Central memory CD4-positive, alpha-beta T cell (primary cell): ENCODE data around the gene CETP.

Source experiments
- DNase-seq: peaks from one replicate; pipeline ENCODE4 v3.0.0; 2022

Gene CETP

GRCh38 chr16:57025941-57026777 lies 64.4 kb downstream of the CETP start:
- no peak for DNase-seq

DNA sequence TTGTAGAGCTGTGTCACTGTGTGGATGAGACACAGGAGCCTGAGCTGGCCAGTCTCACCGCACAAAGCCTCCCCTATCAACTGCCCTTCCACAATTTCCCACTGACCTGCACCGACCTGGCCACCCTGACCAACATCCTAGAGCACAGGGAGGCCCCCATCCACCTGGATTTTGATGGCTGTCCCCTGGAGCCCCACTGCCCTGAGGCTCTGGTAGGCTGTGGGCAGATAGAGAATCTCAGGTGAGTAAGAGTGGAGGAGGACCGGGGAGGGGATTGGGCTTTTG lies 65.0 kb downstream of the CETP start:
- no peak for DNase-seq

- no peak for DNase-seq
These were observed 65.3 kb downstream of the CETP start for GRCh38 chr16:57027067-57027466.

- DNase-seq: no peak
These were observed 66.3 kb downstream of the CETP start for GRCh38 chr16:57028086-57028485.

DNA sequence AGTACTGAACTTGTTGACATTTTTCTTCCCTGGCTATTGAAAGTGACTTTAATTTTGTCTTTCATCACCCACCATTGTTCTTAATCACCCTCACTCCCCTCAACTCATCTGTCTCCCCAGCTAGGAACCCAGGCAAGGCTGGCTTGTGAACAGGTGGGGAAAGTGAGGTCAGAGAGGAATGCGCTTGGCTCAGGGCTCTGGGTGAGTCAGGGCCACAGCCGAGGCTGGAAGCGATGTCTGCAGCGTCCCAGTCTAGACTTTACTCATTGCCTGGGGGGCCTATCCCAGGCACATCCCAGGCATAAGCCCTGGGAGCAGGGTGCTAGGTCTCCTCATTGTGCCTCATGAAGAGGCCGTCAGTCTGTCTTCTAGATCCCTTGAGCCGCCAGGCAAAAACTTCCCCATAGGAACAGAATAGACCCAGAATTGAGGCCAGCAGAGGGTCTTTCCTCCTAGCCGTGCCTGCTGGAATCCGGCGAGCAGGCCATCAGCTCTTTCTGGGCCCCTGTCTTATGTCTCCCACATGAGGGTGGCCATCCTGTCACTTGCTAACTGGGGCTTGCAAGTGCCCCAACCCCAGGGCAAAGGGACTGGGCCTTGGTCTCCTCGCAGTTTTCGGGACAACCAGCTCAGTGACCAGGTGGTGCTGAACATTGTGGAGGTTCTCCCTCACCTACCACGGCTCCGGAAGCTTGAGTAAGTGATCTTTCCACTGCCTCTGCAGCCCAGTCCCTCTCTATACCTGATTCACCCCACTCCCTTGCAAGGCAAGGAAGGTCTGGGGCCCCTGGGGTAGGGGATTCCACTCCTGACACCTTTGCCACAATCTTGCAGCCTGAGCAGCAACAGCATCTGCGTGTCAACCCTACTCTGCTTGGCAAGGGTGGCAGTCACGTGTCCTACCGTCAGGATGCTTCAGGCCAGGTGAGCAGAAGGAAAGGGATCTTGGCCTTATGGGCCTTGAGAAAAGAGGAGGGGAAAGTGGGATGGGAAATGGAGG lies 67.7 kb downstream of the CETP start:
- no peak for DNase-seq

- DNase-seq: no peak
These were observed 68.7 kb downstream of the CETP start for GRCh38 chr16:57030346-57030902.

- DNase-seq: no peak
These were observed 69.4 kb downstream of the CETP start for GRCh38 chr16:57031156-57031555.

GRCh38 chr16:57032346-57032745 lies 70.6 kb downstream of the CETP start:
- no peak for DNase-seq

DNA sequence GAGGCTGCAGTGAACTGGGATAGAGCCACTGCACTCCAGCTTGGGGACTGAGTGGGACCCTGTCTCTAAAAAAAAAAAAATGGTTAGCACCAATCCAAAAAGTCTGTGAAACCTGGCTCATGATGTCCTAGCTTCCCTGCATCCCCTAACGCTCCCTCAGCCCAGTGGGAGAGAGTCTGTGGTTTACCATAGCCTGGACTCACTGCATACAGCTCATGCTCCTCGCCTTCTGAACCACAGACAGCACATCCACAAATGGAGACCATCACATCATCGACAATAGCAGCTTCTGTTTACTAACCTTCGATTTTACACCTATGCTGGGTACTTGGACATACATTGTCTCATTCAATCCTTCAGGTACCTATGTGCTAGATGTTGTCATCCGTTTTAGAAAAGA lies 71.2 kb downstream of the CETP start:
- no peak for DNase-seq
